WTC11 (cell line): ENCODE data around the gene MYO7B.

ENCODE experiments used
- ESRRA ChIP-seq: sonication (generic); formaldehyde crosslinking; IDR thresholded peaks from 2 replicates; pipeline ENCODE4 v1.8.1; 2022; ENCODE audit warnings: mild to moderate bottlenecking, missing genetic modification reagents, borderline replicate concordance
- TF ChIP-seq, protein P1 (sequence below): sonication (generic); formaldehyde crosslinking; IDR thresholded peaks from 2 replicates; pipeline ENCODE4 v1.8.1; 2023; ENCODE audit warnings: mild to moderate bottlenecking, missing genetic modification reagents, moderate library complexity
- TF ChIP-seq, protein P2 (sequence below): fragments of 250-450 bp; sonication (Bioruptor Pico); IDR thresholded peaks from 2 replicates; pipeline ENCODE4 v2.1.2; 2022; ENCODE audit warnings: mild to moderate bottlenecking, moderate library complexity
- TF ChIP-seq, protein P3 (sequence below): sonication (generic); formaldehyde crosslinking; IDR thresholded peaks from 2 replicates; pipeline ENCODE4 v1.8.0; 2022; ENCODE audit warnings: missing genetic modification reagents

DNA sequence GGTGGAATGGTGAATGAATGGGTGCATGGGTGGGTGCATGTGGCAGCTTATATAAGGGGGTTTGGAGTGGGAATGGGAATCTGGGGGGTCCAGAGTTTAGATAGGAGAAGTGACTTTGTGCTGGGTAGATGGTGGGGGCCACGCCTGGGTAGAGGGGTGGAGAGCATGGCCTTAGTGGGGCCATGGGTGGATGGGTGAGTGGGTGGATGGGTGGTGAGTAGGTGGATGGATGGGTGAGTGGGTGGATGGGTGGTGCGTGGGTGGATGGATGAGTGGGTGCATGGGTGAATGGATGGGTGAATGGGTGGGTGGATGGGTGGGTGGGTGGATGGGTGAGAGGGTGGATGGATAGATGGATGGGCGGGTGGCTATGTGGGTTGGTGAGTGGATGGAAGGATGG, 53.9 kb downstream of the MYO7B start:
- TF ChIP-seq ESRRA: no peak
- TF ChIP-seq, protein P1, sequence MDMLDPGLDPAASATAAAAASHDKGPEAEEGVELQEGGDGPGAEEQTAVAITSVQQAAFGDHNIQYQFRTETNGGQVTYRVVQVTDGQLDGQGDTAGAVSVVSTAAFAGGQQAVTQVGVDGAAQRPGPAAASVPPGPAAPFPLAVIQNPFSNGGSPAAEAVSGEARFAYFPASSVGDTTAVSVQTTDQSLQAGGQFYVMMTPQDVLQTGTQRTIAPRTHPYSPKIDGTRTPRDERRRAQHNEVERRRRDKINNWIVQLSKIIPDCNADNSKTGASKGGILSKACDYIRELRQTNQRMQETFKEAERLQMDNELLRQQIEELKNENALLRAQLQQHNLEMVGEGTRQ (CRISPR knock-in tag): no peak
- TF ChIP-seq, protein P2, sequence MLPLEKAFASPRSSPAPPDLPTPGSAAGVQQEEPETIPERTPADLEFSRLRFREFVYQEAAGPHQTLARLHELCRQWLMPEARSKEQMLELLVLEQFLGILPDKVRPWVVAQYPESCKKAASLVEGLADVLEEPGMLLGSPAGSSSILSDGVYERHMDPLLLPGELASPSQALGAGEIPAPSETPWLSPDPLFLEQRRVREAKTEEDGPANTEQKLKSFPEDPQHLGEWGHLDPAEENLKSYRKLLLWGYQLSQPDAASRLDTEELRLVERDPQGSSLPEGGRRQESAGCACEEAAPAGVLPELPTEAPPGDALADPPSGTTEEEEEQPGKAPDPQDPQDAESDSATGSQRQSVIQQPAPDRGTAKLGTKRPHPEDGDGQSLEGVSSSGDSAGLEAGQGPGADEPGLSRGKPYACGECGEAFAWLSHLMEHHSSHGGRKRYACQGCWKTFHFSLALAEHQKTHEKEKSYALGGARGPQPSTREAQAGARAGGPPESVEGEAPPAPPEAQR (CRISPR knock-in tag): no peak
- TF ChIP-seq, protein P3, sequence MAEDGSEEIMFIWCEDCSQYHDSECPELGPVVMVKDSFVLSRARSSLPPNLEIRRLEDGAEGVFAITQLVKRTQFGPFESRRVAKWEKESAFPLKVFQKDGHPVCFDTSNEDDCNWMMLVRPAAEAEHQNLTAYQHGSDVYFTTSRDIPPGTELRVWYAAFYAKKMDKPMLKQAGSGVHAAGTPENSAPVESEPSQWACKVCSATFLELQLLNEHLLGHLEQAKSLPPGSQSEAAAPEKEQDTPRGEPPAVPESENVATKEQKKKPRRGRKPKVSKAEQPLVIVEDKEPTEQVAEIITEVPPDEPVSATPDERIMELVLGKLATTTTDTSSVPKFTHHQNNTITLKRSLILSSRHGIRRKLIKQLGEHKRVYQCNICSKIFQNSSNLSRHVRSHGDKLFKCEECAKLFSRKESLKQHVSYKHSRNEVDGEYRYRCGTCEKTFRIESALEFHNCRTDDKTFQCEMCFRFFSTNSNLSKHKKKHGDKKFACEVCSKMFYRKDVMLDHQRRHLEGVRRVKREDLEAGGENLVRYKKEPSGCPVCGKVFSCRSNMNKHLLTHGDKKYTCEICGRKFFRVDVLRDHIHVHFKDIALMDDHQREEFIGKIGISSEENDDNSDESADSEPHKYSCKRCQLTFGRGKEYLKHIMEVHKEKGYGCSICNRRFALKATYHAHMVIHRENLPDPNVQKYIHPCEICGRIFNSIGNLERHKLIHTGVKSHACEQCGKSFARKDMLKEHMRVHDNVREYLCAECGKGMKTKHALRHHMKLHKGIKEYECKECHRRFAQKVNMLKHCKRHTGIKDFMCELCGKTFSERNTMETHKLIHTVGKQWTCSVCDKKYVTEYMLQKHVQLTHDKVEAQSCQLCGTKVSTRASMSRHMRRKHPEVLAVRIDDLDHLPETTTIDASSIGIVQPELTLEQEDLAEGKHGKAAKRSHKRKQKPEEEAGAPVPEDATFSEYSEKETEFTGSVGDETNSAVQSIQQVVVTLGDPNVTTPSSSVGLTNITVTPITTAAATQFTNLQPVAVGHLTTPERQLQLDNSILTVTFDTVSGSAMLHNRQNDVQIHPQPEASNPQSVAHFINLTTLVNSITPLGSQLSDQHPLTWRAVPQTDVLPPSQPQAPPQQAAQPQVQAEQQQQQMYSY (CRISPR knock-in tag): no peak
